ENCODE data around the gene EVX2. TPM values are rescaled to one million over a fixed set of nuclear protein-coding genes. Genes with fewer than 3 reads are reported as not detected.

Gene EVX2
- total RNA-seq, 2 experiments from 2014 or later, result not detected

GRCh38 chr2:176082525-176082823 lies 1.3 kb downstream of the EVX2 start:
- Mint-ChIP-seq H3K27me3 (peaks cover 86% of the 10 kb centered on the region), H3K4me3 (peak overlapping the region; percentile 25), H3K36me3 (ENCODE audit: low read depth) (peaks cover 65% of the 10 kb centered on the region), H3K4me1 (ENCODE audit: low read depth) (peaks cover 38% of the 10 kb centered on the region), H3K9me3 (peaks cover 18% of the 10 kb centered on the region), H3K27ac (peak overlapping the region; percentile 81)
- Histone ChIP-seq H3K4me1 (ENCODE audit: insufficient read depth, low read length) (peaks cover 36% of the 10 kb centered on the region), H3K9me3 (ENCODE audit: control insufficient read depth in 1 of 2, insufficient read depth in 1 of 2, low read length in 2 of 2) (peaks cover 63 to 84% of the 10 kb centered on the region in 2 experiments), H3K36me3 (ENCODE audit: insufficient read depth, low read length) (no peaks in the 10 kb centered on the region), H3K4me3 (ENCODE audit: low read length) (no peak overlapping the region), H3K27ac (ENCODE audit: low read depth in 1 of 2, low read length in 2 of 2) (no peak overlapping the region), H3K27me3 (ENCODE audit: control insufficient read depth in 1 of 2, insufficient read depth in 2 of 2, low read length in 2 of 2) (peaks cover 86 to 92% of the 10 kb centered on the region in 2 experiments)
- TF ChIP-seq CTCF (IDR thresholded peaks at IDR 0.05), result no peak
- CTCF ChIA-PET, result no interaction called here
- intact Hi-C loops (cut with DNase I, micrococcal nuclease), result loop anchor here (5.0 to 10.0 kb wide), 3 partner anchors 35 to 1748 kb away; partner anchors contain the start of genes HOXD10 (in 1 of the 2) and SP9 (in 1 of the 2)
- POLR2A ChIA-PET, result interaction anchor here (1.1 to 2.0 kb wide), 2 partner anchors 9 to 28 kb away, joined by 3 to 5 read pairs; no protein-coding TSS in a partner anchor
- no peak for ATAC-seq (ENCODE audit: poor library complexity)
- no peak for DNase-seq

- no peak overlapping the region for H3K4me3 ChIP-seq (ENCODE audit: low read length)
- peaks cover 66 to 79% of the 10 kb centered on the region in 2 experiments for H3K9me3 ChIP-seq (ENCODE audit: control insufficient read depth in 1 of 2, insufficient read depth in 1 of 2, low read length in 2 of 2)
- peaks cover 84 to 92% of the 10 kb centered on the region in 2 experiments for H3K27me3 ChIP-seq (ENCODE audit: control insufficient read depth in 1 of 2, insufficient read depth in 2 of 2, low read length in 2 of 2)
- ATAC-seq (ENCODE audit: poor library complexity) (no peak), DNase-seq (no peak)
- POLR2A ChIA-PET, result interaction anchor here (2.0 kb wide), 1 partner anchor 9 kb away, joined by 5 read pairs; no protein-coding TSS in a partner anchor
- intact Hi-C loops (cut with DNase I, micrococcal nuclease), result loop anchor here (5.0 to 10.0 kb wide), 3 partner anchors 35 to 1747 kb away; partner anchors contain the start of genes HOXD10 (in 1 of the 2) and SP9 (in 1 of the 2)
- H3K9me3 Mint-ChIP-seq, result peaks cover 16% of the 10 kb centered on the region
- no peak for TF ChIP-seq CTCF (IDR thresholded peaks at IDR 0.05)
- H3K27me3 Mint-ChIP-seq, result peaks cover 86% of the 10 kb centered on the region
- peak overlapping the region; percentile 81 for H3K27ac Mint-ChIP-seq
- peak overlapping the region; percentile 63 for H3K4me3 Mint-ChIP-seq
- CTCF ChIA-PET, result no interaction called here
- H3K4me1 ChIP-seq (ENCODE audit: insufficient read depth, low read length), result peaks cover 36% of the 10 kb centered on the region
- no peaks in the 10 kb centered on the region for H3K36me3 ChIP-seq (ENCODE audit: insufficient read depth, low read length)
- no peak overlapping the region for H3K27ac ChIP-seq (ENCODE audit: low read depth in 1 of 2, low read length in 2 of 2)
- peaks cover 64% of the 10 kb centered on the region for H3K36me3 Mint-ChIP-seq (ENCODE audit: low read depth)
- peaks cover 36% of the 10 kb centered on the region for H3K4me1 Mint-ChIP-seq (ENCODE audit: low read depth)
Measured at GRCh38 chr2:176081837-176082524, 1.8 kb downstream of the EVX2 start.

- H3K36me3 Mint-ChIP-seq (ENCODE audit: low read depth), result peaks cover 58% of the 10 kb centered on the region
- DNase-seq, result no peak
- ATAC-seq (ENCODE audit: poor library complexity), result no peak
- H3K27me3 Mint-ChIP-seq, result peaks cover 86% of the 10 kb centered on the region
- H3K9me3 Mint-ChIP-seq, result peaks cover 16% of the 10 kb centered on the region
- no peak overlapping the region for H3K27ac ChIP-seq (ENCODE audit: low read depth in 1 of 2, low read length in 2 of 2)
- peak overlapping the region; percentile 75 for H3K27ac Mint-ChIP-seq
- POLR2A ChIA-PET, result interaction anchor here (2.0 kb wide), 1 partner anchor 8 kb away, joined by 5 read pairs; no protein-coding TSS in a partner anchor
- peak overlapping the region; percentile 63 for H3K4me3 Mint-ChIP-seq
- H3K9me3 ChIP-seq (ENCODE audit: control insufficient read depth in 1 of 2, insufficient read depth in 1 of 2, low read length in 2 of 2), result peaks cover 71 to 77% of the 10 kb centered on the region in 2 experiments
- peaks cover 30% of the 10 kb centered on the region for H3K4me1 Mint-ChIP-seq (ENCODE audit: low read depth)
- TF ChIP-seq CTCF (IDR thresholded peaks at IDR 0.05), result no peak
- no peaks in the 10 kb centered on the region for H3K36me3 ChIP-seq (ENCODE audit: insufficient read depth, low read length)
- CTCF ChIA-PET, result no interaction called here
- intact Hi-C loops (cut with DNase I, micrococcal nuclease), result loop anchor here (5.0 to 10.0 kb wide), 3 partner anchors 36 to 1747 kb away; partner anchors contain the start of genes HOXD10 (in 1 of the 2) and SP9 (in 1 of the 2)
- peaks cover 36% of the 10 kb centered on the region for H3K4me1 ChIP-seq (ENCODE audit: insufficient read depth, low read length)
- peaks cover 85 to 92% of the 10 kb centered on the region in 2 experiments for H3K27me3 ChIP-seq (ENCODE audit: control insufficient read depth in 1 of 2, insufficient read depth in 2 of 2, low read length in 2 of 2)
- H3K4me3 ChIP-seq (ENCODE audit: low read length), result no peak overlapping the region
Measured at GRCh38 chr2:176081376-176081836, 2.4 kb downstream of the EVX2 start.
